Cardiac fibroblast (primary cell): ENCODE results near the gene ZDHHC11.
"Not testable (repeated sequence)": the region's sequence is repeated elsewhere in the genome, so short reads cannot be mapped to it uniquely, and the experiment has no call there.

ENCODE experiments used
- DNase-seq, 2 donors: peaks; one replicate each; pipeline versions ENCODE4 v3.0.0 to v3.0.0-alpha.2; 2010; ENCODE audit warnings: low read depth in 2 of 2
- H3K4me3 ChIP-seq, 2 donors: replicated peaks in 1 of 2; 1 replicate in 1 of 2; 2 replicates in 1 of 2; pipeline ENCODE4 v1.5.1; 2011; ENCODE audit warnings: low read depth in 2 of 2, low read length in 2 of 2, mild to moderate bottlenecking in 2 of 2, moderate library complexity in 1 of 2
- TF ChIP-seq, protein P1 (sequence below): IDR thresholded peaks from one replicate; pipeline ENCODE4 v1.5.1; 2011; ENCODE audit warnings: low read depth, mild to moderate bottlenecking, low read length, inconsistent platforms

The ZDHHC11 gene

GRCh38 chr5:852431-853401 lies 1.9 kb upstream of the ZDHHC11 start:
- TF ChIP-seq, protein P1, sequence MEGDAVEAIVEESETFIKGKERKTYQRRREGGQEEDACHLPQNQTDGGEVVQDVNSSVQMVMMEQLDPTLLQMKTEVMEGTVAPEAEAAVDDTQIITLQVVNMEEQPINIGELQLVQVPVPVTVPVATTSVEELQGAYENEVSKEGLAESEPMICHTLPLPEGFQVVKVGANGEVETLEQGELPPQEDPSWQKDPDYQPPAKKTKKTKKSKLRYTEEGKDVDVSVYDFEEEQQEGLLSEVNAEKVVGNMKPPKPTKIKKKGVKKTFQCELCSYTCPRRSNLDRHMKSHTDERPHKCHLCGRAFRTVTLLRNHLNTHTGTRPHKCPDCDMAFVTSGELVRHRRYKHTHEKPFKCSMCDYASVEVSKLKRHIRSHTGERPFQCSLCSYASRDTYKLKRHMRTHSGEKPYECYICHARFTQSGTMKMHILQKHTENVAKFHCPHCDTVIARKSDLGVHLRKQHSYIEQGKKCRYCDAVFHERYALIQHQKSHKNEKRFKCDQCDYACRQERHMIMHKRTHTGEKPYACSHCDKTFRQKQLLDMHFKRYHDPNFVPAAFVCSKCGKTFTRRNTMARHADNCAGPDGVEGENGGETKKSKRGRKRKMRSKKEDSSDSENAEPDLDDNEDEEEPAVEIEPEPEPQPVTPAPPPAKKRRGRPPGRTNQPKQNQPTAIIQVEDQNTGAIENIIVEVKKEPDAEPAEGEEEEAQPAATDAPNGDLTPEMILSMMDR: no peak
- no peak overlapping the region for H3K4me3 ChIP-seq
- DNase-seq: no peak

GRCh38 chr5:852018-852417 lies 1.2 kb upstream of the ZDHHC11 start:
- no peak overlapping the region for H3K4me3 ChIP-seq
- no peak for DNase-seq
- TF ChIP-seq, protein P1: no peak

GRCh38 chr5:851553-851952 lies 767 bp upstream of the ZDHHC11 start:
- no peak for DNase-seq
- TF ChIP-seq, protein P1: no peak
- no peak overlapping the region for H3K4me3 ChIP-seq

- no peak overlapping the region for H3K4me3 ChIP-seq
- no peak for DNase-seq
- TF ChIP-seq, protein P1: no peak
Observed at GRCh38 chr5:851076-851475, 290 bp upstream of the ZDHHC11 start.

GRCh38 chr5:849651-850301 lies 1.0 kb downstream of the ZDHHC11 start:
- no peak overlapping the region for H3K4me3 ChIP-seq
- TF ChIP-seq, protein P1: no peak
- no peak for DNase-seq

DNA sequence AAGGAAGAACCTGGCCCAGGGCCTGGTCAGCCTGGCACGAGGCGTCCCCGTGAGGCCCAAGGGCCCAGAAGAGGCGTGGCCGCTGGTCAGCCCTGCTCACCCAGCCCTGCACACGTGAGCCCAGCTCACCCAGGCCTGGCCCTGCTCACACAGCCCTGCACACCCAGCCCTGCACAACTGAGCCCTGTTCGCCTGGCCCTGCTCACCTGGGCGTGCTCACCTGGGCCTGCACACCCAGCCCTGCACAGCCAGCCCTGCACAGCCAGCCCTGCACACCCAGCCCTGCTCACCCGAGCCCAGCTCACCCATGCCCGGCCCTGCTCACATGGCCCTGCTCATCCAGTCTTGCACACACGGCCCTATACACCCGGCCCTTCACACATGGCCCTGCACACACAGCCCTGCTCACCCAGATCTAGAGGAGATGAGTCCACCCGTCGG lies 2.1 kb downstream of the ZDHHC11 start:
- TF ChIP-seq, protein P1: no peak
- DNase-seq: no peak
- no peak overlapping the region for H3K4me3 ChIP-seq

DNA sequence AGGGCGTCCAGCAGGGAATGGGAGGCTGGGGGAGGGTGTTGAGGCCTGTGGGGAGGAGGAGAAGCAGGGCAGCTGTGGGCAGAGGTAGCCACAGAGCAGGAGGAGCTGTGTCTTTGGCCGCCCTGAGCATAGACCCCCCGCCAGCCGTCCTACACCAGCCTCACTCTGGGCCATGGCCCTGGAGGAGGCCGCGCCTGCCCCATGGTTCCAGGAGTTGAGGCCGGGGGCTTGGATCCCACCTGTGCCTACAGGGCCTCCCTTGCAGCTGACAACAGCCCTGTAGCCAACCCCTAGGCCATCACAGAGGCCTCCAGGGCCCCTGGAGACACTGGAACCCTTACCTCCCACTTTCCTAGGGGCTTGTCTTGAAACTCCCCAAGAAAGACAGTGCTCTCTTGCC lies 3.0 kb downstream of the ZDHHC11 start:
- DNase-seq, H3K4me3 ChIP-seq: not testable (repeated sequence)

- H3K4me3 ChIP-seq, DNase-seq: not testable (repeated sequence)
Observed at GRCh38 chr5:847212-847611, 3.6 kb downstream of the ZDHHC11 start.

GRCh38 chr5:846602-847091 lies 4.1 kb downstream of the ZDHHC11 start:
- not testable (repeated sequence) for DNase-seq, H3K4me3 ChIP-seq
